HepG2 (cell line): ENCODE data around the gene PPP3R1. TPM values are rescaled to one million over a fixed set of nuclear protein-coding genes. Genes with fewer than 3 reads are reported as not detected.
A peak's percentile ranks its signal among the peaks of the same experiment; 100 is the strongest.

Experiments
- CHCHD3 ChIP-seq: sonication (generic); formaldehyde crosslinking; IDR thresholded peaks from 2 replicates; pipeline ENCODE4 v1.8.0; 2022; ENCODE audit warnings: mild to moderate bottlenecking, missing genetic modification reagents, moderate library complexity
- ESRRA ChIP-seq: sonication (generic); formaldehyde crosslinking; IDR thresholded peaks from 2 replicates; pipeline ENCODE4 v1.5.1; 2020; ENCODE audit warnings: mild to moderate bottlenecking, low read depth, missing genetic modification reagents
- KAT7 ChIP-seq: IDR thresholded peaks from 2 replicates; pipeline ENCODE4 v1.6.1; 2018; ENCODE audit warnings: borderline replicate concordance, missing compliant biosample characterization
- MAFF ChIP-seq: IDR thresholded peaks from 2 replicates; pipeline ENCODE4 v1.6.1; 2011; ENCODE audit warnings: low read depth, low read length, improper control_type of control experiment
- MAZ ChIP-seq, 2 experiments: sonication (generic) in 1 of 2; formaldehyde crosslinking in 1 of 2; IDR thresholded peaks; 2 replicates each; pipeline versions ENCODE4 v1.5.0 to v1.6.1; 2012 to 2020; ENCODE audit warnings: low read depth in 2 of 2, mild to moderate bottlenecking in 2 of 2, borderline replicate concordance in 1 of 2, improper control_type of control experiment in 1 of 2, low read length in 1 of 2, missing genetic modification reagents in 1 of 2, moderate library complexity in 1 of 2
- NFATC3 ChIP-seq: sonication (generic); formaldehyde crosslinking; IDR thresholded peaks from 2 replicates; pipeline ENCODE4 v1.5.1; 2020; ENCODE audit warnings: mild to moderate bottlenecking, missing genetic modification reagents
- NR2F6 ChIP-seq, 2 experiments: IDR thresholded peaks; 2 replicates each; pipeline ENCODE4 v1.6.1; 2016; ENCODE audit warnings: antibody characterized with exemption in 1 of 2, mild to moderate bottlenecking in 1 of 2
- RNF219 ChIP-seq: sonication (generic); formaldehyde crosslinking; IDR thresholded peaks from 2 replicates; pipeline ENCODE4 v1.5.0; 2020; ENCODE audit warnings: mild to moderate bottlenecking, missing genetic modification reagents
- TEAD3 ChIP-seq: optimal IDR thresholded peaks from 2 replicates; pipeline ENCODE3; 2016; ENCODE audit warnings: borderline replicate concordance
- ZFP36L1 ChIP-seq: sonication (generic); formaldehyde crosslinking; IDR thresholded peaks from 2 replicates; pipeline ENCODE4 v1.8.0; 2022; ENCODE audit warnings: mild to moderate bottlenecking, missing genetic modification reagents, moderate library complexity
- ZNF44 ChIP-seq: sonication (generic); formaldehyde crosslinking; IDR thresholded peaks from 2 replicates; pipeline ENCODE4 v1.5.1; 2020; ENCODE audit warnings: mild to moderate bottlenecking, missing genetic modification reagents
- ZNF567 ChIP-seq: sonication (generic); formaldehyde crosslinking; IDR thresholded peaks from 2 replicates; pipeline ENCODE4 v1.8.1; 2023; ENCODE audit warnings: mild to moderate bottlenecking, missing genetic modification reagents, borderline replicate concordance
- ZNF652 ChIP-seq: IDR thresholded peaks from 2 replicates; pipeline ENCODE4 v1.6.1; 2016; ENCODE audit warnings: low read depth, borderline replicate concordance
- ZNF850 ChIP-seq: sonication (generic); formaldehyde crosslinking; conservative IDR thresholded peaks from 2 replicates; pipeline ENCODE4 v1.9.0; 2021; ENCODE audit warnings: mild to moderate bottlenecking, missing genetic modification reagents
- polyA plus RNA-seq, 8 experiments: library from polyadenylated mRNA; depleted of rRNA in 3 of 8; stranded (reverse) in 7 of 8; unstranded in 1 of 8; fragments of >200 nt; fragmentation: Illumina TruSeq in 4 of 8; extraction: Trizol in 4 of 8; gene quantifications; 2 replicates each; pipeline versions ENCODE4 v1.2.1 to v1.2.3, GENCODE V29; 2011 to 2016; ENCODE audit warnings: low read depth in 4 of 8, missing spikeins in 1 of 8, mixed read lengths in 1 of 8; ENCODE audit not compliant: insufficient read depth in 1 of 8
- total RNA-seq, 5 experiments: library from RNA; depleted of rRNA; stranded (reverse); fragments of >200 nt; fragmentation: Illumina TruSeq; extraction: Trizol; gene quantifications; 2 replicates each; pipeline ENCODE4 v1.2.3, GENCODE V29; 2016; ENCODE audit warnings: low read depth in 1 of 5
- TF ChIP-seq, protein P1 (sequence below), 2 experiments: sonication (generic) in 1 of 2; formaldehyde crosslinking in 1 of 2; IDR thresholded peaks; 2 replicates each; pipeline versions ENCODE4 v1.6.1 to v1.9.0; 2014 to 2022; ENCODE audit warnings: antibody characterized with exemption in 1 of 2, borderline replicate concordance in 1 of 2, inconsistent platforms in 1 of 2, low read depth in 1 of 2, missing genetic modification reagents in 1 of 2
- TF ChIP-seq, protein P2 (sequence below): sonication (generic); formaldehyde crosslinking; IDR thresholded peaks from 2 replicates; pipeline ENCODE4 v1.8.0; 2022; ENCODE audit warnings: low read depth, missing genetic modification reagents

The PPP3R1 gene
- total and polyA plus RNA-seq, 2 of the 13 experiments (the other 11 are each of a cell fraction or from before 2014, with no cell fraction given), result 11.6 to 25.7 TPM

- TF ChIP-seq ESRRA (CRISPR knock-in tag) (peak; percentile 55), ZNF652 (CRISPR knock-in tag) (no peak; the same call in 1 of the 2 replicates), CHCHD3 (CRISPR knock-in tag) (peak; percentile 27; the same call in 1 of the 2 replicates), NR2F6 (IDR thresholded peaks at IDR 0.05) (no peak), NR2F6 (CRISPR knock-in tag; IDR thresholded peaks at IDR 0.05) (peak; percentile 52; the same call in 1 of the 2 replicates), TEAD3 (peak; percentile 40), ZNF44 (peak; percentile 75; the same call in 1 of the 2 replicates), NFATC3 (no peak), RNF219 (CRISPR knock-in tag) (peak; percentile 76; the same call in 1 of the 2 replicates), MAZ (IDR thresholded peaks at IDR 0.05; ENCODE audit: borderline replicate concordance, low read depth, low read length) (peak; percentile 98; the same call in 1 of the 2 replicates), MAZ (CRISPR knock-in tag; IDR thresholded peaks at IDR 0.05; ENCODE audit: low read depth) (peak; percentile 96), MAFF (no peak), ZNF850 (peak; percentile 94; the same call in 1 of the 2 replicates), ZNF567 (CRISPR knock-in tag) (0 out of 2 replicates have a peak, but pooled peaks have one; percentile 28), KAT7 (CRISPR knock-in tag) (peak; percentile 75; the same call in 1 of the 2 replicates), ZFP36L1 (peak; percentile 85)
- TF ChIP-seq, protein P1, sequence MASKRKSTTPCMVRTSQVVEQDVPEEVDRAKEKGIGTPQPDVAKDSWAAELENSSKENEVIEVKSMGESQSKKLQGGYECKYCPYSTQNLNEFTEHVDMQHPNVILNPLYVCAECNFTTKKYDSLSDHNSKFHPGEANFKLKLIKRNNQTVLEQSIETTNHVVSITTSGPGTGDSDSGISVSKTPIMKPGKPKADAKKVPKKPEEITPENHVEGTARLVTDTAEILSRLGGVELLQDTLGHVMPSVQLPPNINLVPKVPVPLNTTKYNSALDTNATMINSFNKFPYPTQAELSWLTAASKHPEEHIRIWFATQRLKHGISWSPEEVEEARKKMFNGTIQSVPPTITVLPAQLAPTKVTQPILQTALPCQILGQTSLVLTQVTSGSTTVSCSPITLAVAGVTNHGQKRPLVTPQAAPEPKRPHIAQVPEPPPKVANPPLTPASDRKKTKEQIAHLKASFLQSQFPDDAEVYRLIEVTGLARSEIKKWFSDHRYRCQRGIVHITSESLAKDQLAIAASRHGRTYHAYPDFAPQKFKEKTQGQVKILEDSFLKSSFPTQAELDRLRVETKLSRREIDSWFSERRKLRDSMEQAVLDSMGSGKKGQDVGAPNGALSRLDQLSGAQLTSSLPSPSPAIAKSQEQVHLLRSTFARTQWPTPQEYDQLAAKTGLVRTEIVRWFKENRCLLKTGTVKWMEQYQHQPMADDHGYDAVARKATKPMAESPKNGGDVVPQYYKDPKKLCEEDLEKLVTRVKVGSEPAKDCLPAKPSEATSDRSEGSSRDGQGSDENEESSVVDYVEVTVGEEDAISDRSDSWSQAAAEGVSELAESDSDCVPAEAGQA (IDR thresholded peaks at IDR 0.05; ENCODE audit: low read depth), result peak; percentile 81
- TF ChIP-seq, protein P1 (CRISPR knock-in tag; IDR thresholded peaks at IDR 0.05; ENCODE audit: borderline replicate concordance), result peak; percentile 42; the same call in 1 of the 2 replicates
- TF ChIP-seq, protein P2, sequence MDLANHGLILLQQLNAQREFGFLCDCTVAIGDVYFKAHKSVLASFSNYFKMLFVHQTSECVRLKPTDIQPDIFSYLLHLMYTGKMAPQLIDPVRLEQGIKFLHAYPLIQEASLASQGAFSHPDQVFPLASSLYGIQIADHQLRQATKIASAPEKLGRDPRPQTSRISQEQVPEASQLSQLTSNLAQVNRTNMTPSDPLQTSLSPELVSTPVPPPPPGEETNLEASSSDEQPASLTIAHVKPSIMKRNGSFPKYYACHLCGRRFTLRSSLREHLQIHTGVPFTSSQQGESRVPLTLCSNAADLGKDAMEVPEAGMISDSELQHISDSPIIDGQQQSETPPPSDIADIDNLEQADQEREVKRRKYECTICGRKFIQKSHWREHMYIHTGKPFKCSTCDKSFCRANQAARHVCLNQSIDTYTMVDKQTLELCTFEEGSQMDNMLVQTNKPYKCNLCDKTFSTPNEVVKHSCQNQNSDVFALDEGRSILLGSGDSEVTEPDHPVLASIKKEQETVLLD, result peak; percentile 92
Observed at GRCh38 chr2:68252400-68253218, at the start of gene PPP3R1 (continued).
